Measurements from ENCODE around the gene ERGIC1.

The ERGIC1 gene

GRCh38 chr5:172999372-172999973, 165.4 kb downstream of the ERGIC1 start:
- no peak for DNase-seq

DNA sequence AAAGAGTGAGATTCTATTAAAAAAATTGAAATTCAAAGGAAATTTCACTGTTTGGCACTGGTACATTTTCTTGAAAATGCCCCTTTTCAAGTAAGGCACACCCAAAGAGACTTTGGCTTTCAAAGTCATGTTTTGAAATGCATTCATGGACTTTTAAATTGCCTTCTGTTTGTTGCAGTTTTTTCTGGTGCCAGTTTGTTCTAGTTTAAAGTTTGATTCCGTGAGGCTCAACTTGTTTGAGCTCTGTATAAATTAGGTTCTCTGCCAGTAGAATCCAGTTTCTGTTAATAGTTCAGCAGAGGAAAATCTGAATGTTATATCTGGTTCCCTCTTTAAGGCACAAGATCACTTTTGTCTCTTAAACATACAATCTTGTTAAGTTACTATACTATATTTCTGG, 165.9 kb downstream of the ERGIC1 start:
- no peak for DNase-seq

DNA sequence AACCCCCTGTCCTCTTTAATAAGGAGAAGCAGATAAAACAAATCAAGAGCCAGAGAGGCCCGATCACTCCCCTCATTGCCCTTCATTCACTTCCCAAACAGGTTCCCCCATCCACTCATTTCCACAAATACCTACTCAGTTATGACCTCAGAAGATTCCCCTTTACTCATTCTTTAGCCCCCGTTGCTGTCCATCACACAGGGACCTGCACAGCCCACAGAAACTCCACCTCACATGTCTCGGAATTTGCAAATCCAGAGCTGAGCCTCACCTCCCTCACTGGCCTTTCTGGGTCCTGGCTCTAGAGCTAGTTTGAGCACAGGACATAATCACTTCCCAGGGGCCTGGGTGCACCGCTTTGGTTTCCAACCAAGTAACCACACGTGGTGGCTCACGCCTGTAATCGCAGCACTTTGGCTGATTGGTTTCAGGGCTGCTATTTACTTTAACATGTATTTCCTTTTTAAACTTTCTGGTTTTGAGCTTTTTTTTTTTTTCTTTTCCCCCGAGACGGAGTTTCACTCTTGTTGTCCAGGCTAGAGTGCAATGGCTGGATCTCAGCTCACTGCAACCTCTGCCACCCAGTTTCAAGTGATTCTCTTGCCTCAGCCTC, 167.3 kb downstream of the ERGIC1 start:
- DNase-seq: no peak
